SKM-1 treated with dmso at 0.1 percent for 144 hours (cell line): ENCODE measurements around the gene TEX13D.
"Not testable (repeated sequence)": the region's sequence is repeated elsewhere in the genome, so short reads cannot be mapped to it uniquely, and the experiment has no call there.

ENCODE experiments used
- DNase-seq: peaks from one replicate; lab custom pipeline; 2025; ENCODE audit not compliant: unreplicated experiment; lab: John Stamatoyannopoulos, UW

The TEX13D gene

DNA sequence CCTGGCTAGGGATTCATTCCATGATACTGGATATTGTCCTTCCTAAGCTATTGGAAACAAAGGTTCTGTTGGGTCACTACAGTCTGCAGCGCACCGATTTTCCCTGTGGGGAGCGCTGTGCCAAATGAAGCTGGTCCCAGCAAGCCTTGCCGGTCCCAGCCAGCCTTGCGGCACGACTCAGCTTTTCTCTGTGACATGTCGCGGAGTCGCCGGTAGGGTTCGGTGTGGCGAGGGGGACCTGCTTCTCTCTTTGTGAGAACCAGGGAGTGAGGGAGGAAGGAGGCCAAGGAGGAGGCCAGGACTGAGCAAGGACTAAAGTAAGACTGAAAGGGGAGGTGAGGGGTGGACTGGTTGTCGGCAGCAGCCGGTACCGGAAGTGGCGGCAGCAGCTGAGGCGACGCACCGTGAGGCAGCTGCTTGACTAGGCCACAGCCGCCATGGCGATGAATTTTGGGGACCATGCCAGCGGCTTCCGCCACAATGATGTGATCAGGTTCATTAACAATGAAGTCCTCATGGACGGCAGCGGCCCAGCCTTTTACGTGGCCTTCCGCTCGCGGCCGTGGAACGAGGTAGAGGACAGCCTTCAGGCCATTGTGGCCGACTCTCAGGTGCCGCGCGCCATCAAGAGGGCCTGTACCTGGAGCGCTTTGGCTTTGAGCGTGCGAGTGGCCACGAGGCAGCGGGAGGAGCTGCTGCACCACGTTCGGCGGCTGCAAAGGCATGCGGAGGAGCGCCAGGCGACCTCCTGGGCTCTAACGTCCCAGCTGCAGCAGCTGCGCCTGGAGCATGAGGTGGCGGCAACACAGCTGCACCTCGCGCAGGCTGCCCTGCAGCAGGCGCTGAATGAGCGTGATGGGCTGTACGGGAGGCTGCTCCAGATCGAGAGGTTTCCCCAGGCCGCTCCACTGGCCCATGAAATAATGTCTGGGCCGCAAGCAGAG, at the start of gene TEX13D:
TSS of gene TEX13D (plus strand) at position 180 of the 944 bp plus-strand sequence. CDS start at position 438, 258 bp downstream.
- no peak for DNase-seq

DNA sequence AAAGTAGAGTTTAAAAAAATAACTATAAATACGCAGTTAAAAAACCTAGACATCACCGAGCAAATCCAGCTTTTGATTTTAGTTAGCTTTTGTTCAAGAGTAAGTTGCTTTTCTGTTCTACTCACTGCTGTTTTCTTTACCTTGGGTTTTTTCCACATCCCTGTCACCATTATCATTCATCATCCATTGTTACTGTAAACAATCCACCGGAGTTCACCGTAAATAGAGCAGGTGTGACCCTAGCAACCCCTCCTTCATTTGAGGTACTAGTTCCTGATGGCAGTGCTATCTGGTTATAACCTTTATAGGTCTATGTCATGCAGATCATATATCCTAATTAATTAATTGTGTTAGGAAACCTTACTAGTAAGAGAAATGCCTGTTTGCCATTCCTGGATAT, 43.0 kb upstream of the TEX13D start:
- DNase-seq = no peak

DNA sequence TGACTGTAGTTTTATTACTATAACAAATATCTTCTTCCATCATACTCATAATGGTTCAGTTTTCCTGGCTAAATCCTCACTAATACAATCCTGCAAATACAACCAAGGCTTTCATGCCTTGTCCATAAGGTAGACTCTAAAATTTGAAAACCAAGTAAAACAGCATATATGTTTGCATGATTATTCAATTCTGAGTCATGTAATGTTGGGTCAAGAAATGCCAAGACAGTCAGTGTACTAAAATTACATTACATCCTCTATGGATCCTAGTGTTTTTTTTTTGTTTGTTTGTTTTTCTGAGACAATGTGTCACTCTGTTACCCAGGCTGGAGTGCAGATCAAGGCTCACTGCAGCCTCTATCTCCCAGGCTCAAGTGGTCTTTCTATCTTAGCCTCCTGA, 38.6 kb upstream of the TEX13D start:
- DNase-seq = no peak

DNA sequence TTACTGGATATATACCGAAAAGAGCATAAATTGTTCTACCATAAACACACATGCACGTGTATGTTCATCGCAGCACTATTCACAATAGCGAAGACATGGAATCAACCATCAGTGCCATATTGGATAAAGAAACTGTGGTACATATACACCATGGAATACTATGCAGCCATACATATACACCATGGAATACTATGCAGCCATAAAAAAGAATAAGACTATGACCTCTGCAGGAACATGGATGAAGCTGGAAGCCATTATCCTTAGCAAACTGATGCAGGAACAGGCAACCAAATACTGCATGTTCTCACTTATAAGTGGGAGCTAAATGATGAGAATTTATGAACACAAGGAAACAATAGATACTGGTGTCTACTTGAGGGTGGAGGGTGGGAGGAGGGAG, 33.1 kb upstream of the TEX13D start:
- not testable (repeated sequence) for DNase-seq

DNA sequence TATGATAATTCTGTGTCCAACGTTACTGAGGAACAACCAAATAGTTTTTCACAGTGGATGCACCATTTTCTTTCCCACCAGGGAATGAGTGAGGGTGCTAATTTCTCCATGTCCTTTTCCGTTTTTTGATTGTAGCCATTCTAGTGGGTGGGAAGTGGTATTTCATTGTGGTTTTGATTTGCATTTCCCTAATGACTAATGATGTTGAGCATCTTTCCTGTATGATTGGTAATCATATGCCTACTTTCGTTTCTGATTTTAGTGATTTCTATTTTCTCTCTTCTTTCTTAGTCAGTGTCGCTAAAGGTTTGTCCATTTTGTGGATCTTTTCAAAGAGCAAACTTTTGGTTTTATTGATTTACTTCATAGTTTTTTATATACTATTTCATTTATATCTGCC, 32.1 kb upstream of the TEX13D start:
- no peak for DNase-seq

DNA sequence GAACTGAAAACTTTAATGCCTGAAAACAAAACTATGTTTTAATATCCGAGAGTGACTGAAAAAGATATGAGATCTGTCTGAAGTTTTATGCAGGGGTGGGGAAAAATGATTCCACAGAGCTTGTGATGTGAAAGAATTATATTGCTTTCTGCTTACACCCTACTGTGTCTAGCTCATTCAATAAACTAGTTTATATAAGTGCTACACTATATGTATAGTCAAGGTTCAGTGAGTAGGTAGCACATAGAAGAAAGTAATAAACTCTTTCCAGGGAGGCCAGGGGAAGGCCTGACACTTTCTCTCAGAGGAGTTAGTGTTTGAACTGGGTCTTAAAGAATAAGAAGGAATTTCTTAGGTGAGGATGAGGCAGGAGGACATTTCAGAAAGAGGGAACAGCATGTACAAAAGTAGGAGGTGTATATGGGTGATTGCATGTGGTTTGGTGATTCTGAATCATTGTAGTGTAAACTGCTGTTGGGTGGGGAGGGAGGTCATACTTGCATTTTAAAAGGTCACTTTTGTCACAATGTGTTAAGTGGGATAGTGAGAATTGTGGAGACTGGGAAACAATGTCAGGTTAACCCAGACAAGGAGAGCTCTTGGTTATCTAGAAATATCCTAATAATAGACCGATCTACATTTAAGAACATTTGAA, 25.1 kb upstream of the TEX13D start:
- no peak for DNase-seq

DNA sequence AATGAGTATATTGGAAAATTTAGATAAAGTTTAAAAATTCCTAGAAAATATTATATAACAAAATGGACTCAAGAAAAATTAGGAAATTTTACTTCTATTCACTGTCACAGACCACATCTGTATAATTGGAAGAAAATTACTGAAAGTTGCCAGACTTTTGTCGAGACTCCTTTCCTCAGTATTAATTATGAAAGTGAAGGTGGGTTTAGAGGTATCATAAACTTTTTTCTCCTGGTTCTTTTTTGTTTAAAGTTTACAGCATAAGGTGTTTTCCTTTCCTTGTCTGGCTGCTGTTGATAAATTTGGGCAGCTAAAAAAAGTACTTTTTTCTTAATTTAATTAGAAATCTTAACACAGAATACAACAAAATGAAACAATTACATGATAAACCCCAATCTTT, 6.7 kb upstream of the TEX13D start:
- DNase-seq = no peak

DNA sequence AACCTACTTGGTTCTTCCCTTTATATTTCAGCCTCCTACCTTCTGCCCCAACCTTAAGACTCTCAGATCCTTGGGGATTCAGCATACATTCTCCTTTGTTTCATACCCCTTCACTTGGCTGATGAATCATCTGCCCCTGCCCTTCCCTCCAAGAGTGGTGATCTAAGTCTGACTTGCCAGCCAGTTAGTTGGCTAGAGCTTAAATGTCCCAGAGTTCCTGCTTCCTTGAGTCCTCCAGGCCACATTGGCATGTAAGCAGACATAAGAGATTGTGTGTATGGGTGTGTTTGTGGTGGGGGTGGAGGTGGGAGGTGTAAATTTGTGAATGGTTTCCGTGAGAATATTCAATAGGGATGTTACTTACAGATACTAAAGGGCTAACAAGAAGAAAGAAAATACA, 3.7 kb upstream of the TEX13D start:
- no peak for DNase-seq

DNA sequence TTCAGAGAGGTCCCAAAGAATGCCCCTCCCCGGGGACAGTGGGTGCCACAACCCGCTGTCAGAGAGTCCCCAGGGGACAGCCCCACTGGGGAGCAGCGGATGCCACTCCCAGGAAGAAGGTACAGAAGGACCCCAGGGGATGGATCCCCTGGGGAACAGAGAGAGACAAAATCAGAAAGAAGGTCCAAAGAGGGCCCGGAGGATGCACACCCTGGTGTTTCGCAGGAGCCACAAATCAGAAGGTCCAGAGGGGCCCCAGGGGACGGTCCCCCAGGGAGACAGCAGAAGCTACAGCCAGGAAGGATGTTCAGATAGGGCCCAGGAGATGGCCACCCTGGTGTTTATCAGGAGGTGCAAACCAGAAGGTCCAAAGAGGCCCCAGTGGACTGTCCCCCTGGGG, 1.4 kb downstream of the TEX13D start:
- no peak for DNase-seq

DNA sequence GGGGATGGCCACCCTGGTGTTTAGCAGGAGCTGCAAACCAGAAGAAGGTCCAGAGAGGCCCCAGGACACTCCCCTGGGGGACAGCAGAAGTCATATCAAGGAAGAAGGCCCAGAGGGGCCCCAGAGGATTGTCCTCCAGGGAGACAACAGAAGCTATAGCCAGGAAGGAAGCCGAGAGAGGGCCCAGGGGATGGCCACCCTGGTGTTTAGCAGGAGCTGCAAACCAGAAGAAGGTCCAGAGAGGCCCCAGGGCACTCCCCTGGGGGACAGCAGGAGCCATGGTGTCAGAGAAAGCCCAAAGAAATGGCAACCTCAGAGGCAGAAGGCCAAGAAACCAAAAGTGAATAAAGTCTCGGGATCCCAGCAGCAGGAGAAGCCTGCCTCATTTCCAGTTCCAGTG, 2.1 kb downstream of the TEX13D start:
- DNase-seq = not testable (repeated sequence)

DNA sequence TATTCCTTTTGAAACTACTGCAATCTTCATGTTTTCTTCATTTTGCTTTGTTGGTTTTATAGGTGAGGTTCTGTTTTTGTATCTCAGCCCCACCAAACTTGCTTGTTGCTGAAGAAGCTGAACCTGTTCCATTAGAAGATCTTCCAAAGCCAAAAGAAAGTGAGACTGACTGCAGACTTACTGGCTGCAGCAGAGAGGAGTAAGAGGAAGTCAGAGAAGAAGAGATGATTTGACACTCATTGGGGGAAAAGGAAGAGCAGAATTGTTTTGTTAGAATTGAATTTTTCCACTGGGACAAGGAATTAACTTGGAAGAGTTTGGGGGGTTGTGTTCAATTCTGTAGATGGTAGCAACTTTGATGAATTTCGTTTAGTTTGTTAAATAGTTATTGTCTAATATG, 3.1 kb downstream of the TEX13D start:
- no peak for DNase-seq

DNA sequence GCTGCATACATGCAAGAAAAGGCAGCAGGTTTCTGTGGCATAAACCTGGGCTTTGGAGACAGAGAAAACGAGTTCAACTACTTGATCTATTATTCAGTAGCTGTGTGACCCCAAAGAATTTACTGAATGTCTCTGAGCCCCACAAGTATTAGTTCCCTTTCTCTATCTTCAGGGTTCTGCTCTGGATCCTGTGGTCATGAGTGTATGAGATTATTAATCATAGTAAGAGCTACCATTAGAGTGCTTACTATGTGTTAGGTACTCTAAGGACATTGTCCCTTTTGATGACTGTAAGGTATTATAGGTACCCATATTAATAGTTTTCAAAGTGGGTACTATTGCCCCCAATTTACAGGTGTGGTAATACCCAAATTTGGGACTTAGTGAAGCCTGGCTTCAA, 5.5 kb downstream of the TEX13D start:
- DNase-seq = no peak

DNA sequence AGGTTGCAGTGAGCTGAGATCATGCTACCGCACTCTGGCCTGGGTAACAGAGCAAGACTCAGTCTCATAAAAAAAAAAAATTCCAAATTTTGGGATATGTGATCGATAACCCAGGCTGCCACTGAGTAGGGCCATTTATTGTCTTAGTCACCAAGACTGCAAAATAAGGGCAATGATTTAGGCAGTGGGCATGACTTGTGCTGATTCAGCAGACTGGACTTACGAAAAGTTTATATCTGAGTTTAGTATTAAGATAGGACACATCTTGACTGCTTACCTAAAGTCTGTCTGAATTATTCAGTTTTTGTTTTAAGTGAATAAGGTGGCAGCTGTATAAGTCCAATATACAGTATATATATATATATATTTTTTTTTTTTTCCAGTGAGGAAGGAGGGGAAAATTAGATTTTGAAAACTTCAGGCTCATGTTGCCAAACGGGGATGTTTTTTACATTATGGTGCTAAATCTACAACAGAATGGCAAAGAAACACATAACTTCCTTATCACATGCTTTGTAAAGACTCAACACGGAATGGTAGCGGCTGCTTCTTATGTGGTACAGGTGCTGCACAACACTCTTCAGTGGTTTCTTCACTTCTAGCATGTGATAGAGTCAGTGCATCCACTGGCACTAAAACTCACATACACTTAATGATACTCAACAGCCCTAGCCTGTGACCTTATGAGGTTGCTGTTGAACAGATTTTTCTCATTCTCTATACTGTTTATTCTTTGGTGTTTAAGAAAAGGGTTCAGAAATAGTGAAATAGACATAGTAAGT, 6.5 kb downstream of the TEX13D start:
- no peak for DNase-seq

DNA sequence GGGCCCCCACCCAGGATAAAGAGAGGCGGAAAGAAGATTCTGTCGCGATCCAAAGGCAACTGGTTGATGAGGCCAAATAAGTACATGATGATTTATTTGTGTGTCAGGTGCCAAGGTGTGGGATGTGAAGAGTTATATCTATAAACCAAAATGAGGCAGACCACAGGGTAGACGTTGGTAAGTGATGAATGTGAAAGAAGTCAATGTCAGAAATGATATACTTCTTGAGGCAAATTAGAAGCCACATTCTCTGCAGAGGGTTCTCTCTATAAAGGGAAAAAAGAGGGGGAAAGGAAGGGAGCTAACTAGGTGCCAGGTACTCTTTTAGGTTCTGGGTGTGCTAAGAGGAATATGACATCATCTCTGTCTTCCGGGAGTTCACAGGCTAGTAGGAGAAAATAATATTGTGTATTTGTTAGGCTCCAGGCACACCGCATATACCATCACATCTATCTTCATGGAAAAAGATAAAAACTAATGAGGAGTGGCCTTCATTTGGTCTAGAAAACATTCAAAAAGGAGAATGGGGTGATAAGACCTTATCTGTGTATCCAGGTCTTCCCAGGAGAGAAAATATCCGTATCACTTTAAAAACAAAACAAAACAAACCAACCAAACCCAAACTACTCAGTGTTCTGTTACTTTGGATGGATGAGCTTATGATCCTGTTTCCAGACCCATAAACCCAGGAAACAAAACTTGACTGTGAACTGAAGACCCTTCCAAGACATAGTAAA, 9.1 kb downstream of the TEX13D start:
- no peak for DNase-seq

DNA sequence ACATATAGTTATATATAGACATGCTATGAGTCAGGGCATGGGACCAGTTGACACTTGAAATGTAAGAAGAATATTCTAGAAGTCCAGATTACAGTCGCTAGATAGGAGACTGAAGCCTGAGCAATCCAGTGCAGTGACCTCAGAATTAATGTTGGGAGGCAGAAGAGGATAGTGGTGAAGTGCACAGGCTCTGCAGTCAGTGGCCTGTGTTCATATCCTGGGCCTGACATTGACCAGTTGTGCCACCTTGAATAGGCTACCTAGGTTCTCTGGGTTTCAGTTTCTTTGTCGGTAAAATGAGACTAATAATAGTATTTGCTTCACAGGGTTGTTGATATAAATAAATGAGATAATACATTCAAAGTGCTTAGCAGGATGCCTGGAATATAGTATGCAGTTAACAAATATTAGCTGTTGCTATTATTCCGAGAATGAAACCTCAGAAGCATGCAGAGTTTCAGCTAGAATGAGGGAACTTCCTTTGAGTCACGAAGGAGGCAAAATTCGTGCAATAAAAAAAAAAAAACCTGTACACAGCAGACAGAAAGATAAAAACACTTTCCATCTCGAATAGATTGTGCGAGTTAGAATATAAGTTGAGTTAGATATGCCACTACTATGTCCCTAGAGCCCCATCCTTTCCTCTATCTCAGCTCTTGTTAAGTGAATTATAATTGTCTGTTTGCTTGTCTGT, 9.9 kb downstream of the TEX13D start:
- no peak for DNase-seq

DNA sequence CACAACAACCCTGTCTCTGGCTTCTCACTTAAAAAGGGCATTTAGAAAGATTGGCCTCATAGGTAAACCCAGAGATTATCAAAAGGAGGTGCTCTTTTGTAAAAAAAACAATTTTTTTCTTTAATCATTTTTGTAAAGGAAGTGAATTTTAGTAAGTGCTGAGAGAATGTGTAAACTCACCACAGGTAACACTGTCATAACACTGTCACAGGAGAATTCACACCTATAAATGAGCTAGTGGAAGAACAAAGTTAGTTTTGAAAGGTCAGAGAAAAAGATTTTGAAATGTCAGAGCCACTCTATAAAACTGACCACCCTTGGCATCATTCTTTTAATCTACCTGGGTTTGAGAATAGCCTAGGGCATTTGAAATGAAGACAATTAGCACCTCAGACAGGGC, 10.6 kb downstream of the TEX13D start:
- DNase-seq = no peak

DNA sequence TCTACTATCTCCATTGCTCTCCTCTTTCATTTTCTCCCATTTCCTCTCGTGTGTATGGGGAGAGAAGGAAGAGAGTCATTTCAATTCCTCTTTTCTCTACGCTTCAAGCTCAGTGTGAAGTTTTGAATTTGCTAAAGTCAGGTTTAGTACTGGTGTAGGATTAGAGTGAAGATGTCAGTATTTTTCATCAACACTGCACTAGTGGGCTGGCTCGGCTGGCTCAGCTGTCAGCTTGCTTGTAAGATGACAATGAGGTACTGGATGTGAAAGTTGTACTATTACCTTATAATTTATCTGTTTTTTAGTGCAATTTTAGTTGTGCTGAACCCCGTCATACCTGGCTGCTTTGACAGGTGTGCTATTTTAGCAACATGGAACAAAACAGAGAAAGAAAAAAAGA, 11.8 kb downstream of the TEX13D start:
- no peak for DNase-seq

DNA sequence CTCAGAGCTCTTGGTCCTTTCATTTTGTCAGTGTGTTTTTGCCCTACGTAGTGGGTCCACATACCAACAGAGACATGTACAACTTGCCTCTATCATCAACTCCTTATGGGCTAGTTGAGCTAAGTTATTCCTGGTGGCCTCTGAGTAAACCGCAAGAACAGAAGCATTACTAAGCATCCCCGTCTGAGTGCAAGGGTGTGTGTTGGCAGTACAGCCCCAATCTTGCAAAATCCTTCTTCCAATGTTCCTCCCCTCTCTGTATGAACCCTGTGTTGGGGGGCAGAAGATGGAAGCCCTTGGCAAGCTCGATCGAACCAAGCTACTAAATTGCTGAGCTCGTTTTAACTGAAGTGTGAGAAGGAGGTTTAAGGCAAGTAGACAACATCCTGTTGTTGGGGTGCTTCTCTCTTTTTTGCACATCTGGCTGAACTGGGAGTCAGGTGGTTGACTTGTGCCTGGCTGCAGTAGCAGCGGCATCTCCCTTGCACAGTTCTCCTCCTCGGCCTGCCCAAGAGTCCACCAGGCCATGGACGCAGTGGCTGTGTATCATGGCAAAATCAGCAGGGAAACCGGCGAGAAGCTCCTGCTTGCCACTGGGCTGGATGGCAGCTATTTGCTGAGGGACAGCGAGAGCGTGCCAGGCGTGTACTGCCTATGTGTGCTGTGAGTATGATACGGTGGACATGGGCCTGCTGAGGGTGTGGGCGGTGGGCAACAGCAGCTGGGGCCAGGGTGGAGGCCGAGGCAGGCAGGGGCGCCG, 13.8 kb downstream of the TEX13D start, which contains the start of gene SH2D1A:
TSS of gene SH2D1A (plus strand) at position 447 of the 760 bp plus-strand sequence. CDS start at position 527, 80 bp downstream.
- DNase-seq = no peak

DNA sequence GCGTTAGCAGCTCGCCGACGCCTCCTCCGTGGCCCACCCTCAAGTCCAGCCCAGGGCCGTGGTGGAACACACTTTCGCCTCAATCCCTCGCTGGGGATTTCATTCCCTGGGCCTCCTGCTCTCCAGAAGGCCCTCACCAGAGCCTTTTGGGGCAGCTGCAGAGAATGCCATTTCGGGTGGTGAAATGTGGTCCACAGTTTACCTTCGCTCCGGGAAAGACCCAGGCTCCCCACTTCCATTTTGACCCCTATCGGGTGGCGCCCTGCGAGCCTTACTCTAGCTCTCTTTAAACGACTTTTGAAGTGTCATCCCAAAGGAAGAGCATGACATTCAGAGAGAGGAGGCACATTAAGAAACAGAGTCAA, 14.4 kb downstream of the TEX13D start:
- no peak for DNase-seq

DNA sequence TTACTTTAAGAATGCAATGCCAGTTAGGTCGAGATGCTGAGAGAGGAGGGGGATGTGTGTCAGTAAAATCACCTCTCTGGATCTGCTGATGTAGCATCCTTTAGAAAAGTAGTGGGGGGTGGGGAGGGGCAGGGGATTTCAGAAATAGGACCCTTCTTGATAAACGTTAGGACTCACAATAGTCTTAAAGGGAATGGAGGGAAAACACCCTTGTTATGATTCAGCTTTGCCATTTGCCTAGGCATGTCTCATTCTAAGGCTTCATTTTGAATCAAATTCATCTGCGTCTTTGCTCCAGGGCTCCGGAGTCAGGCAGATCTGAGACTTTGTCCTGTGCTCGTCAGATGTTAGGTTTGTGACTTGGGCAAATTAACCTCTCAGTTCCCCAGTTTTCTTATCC, 14.8 kb downstream of the TEX13D start:
- DNase-seq = no peak
